C4-2B (cell line): ENCODE measurements around the gene IFNK.
"Not testable (repeated sequence)": the region's sequence is repeated elsewhere in the genome, so short reads cannot be mapped to it uniquely, and the experiment has no call there.

Source experiments
- H3K27ac ChIP-seq: fragments of 450-650 bp; 2 replicates; pipeline ENCODE4 v1.5.1; 2017
- ZFX ChIP-seq: fragments of 450-650 bp; IDR thresholded peaks from 2 replicates; pipeline ENCODE4 v1.6.1; 2017
- TF ChIP-seq, protein P1 (sequence below): fragments of 450-650 bp; conservative IDR thresholded peaks from 2 replicates; pipeline ENCODE4 v1.5.1; 2017; ENCODE audit warnings: mild to moderate bottlenecking

IFNK gene

DNA sequence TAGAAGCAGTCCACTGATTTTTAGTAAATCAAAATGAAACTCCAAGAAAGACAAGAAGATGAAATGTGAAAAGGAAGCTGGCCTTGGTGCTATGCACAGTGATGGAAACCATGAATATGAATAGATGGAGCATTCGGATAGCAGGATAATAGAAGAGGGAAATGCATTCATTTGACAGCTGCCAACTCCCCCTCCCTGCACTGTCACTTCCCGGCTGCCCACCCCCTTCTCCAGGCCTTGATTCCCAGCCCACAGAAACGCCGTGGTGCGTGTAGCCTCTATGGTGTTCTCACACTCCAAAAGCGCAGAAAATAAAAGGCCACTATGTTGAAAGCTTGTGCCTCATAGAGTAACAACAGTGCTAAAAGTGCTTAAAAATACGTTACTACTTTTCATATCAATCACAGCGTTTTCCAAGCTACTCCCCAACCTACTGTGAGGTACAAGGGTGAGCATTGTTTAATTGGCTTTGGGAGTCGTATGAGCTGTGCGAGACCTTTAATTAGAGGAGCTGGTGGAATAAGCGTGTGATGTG is 26.1 kb upstream of the IFNK start:
- TF ChIP-seq, protein P1, sequence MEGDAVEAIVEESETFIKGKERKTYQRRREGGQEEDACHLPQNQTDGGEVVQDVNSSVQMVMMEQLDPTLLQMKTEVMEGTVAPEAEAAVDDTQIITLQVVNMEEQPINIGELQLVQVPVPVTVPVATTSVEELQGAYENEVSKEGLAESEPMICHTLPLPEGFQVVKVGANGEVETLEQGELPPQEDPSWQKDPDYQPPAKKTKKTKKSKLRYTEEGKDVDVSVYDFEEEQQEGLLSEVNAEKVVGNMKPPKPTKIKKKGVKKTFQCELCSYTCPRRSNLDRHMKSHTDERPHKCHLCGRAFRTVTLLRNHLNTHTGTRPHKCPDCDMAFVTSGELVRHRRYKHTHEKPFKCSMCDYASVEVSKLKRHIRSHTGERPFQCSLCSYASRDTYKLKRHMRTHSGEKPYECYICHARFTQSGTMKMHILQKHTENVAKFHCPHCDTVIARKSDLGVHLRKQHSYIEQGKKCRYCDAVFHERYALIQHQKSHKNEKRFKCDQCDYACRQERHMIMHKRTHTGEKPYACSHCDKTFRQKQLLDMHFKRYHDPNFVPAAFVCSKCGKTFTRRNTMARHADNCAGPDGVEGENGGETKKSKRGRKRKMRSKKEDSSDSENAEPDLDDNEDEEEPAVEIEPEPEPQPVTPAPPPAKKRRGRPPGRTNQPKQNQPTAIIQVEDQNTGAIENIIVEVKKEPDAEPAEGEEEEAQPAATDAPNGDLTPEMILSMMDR: no peak
- no peak overlapping the region for H3K27ac ChIP-seq

DNA sequence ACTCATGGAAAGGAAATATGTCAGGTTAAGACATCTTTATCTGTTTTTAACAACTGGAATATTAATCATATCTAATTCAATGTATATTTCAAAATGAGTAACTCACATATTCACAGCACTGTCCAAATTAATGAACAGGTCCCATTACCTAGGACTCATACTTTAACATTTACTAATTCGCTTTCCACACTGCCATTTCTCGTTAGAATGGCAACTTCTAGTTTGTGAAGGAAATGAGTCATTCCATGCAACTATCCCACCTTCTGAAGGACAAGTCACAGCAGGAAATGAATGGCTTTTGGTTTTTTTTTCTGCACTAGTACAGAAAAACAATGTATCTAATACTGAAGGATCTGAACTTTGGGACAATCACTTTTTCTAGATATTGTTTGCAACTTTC is 24.6 kb upstream of the IFNK start:
- no peak overlapping the region for H3K27ac ChIP-seq
- TF ChIP-seq, protein P1: no peak
- no peak for TF ChIP-seq ZFX

DNA sequence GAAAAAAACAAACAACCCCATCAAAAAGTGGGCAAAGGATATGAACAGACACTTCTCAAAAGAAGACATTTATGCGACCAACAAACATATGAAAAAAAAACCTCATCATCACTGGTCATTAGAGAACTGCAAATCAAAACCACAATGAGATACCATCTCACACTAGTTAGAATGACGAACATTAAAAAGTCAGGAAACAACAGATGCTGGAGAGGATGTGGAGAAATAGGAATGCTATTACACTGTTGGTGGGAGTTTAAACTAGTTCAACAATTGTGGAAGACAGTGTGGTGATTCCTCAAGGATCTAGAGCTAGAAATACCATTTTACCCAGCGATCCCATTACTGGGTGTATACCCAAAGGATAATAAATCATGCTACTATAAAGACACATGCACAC is 23.2 kb upstream of the IFNK start:
- not testable (repeated sequence) for H3K27ac ChIP-seq

DNA sequence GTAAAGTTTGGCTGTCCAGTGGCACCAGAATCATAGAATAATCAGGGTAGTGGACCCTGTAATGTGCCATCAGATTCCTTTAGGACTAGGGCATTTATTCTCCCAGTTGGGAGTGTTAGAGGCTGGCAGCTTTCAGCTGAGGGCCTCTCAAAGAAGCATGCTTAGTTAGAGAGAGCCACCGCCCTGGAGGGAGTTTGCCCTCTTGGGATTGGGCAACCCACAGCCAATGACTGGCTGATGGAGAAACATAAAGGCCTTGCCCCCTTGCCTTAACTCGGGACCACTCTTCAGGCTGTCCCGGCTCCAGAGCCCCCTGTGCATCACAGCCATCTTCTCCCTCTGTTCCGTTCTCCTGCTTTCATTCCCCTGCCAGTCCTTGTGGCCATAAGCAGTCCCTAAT is 20.5 kb upstream of the IFNK start:
- no peak overlapping the region for H3K27ac ChIP-seq
- TF ChIP-seq, protein P1: no peak
- TF ChIP-seq ZFX: no peak

DNA sequence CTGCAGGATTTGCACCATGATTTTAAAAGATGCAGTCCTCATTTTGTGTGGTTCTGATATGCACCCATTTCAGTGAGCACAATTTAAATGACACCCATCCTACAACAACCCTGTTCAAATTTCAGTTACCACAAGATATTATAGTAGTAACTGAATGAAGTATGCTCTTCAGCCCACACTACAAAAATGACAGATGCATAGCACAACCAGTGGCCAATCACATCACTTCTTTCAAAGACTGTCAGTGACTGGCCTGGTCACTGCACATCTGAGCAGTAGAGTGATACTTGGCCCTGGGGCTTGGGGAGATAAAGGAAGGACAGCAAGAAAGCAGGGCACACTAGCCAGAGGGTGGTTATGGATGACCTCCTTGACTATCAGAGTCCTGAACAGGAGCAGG is 19.8 kb upstream of the IFNK start:
- TF ChIP-seq, protein P1: no peak
- no peak for TF ChIP-seq ZFX
- no peak overlapping the region for H3K27ac ChIP-seq

DNA sequence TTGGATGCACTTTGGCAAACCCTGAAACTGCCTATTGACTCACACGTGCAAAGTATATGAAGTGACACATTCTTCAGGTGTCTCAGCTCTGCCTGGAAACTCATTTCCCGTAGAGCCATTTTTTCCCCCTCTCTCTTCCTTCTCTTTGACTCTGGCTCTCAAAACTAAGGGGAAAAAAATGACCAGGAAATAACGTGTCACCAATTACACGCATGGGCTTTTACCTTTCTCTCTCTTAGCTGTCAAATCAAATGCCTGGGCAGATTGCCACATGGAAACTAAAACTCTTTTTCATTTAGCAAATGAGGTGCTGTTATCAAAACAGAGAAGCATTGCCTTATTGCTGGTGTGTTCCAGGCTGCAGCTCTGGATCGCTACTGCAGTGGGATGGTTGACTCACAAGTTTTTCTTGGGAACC is 18.3 kb upstream of the IFNK start:
- no peak overlapping the region for H3K27ac ChIP-seq
- TF ChIP-seq, protein P1: no peak
- TF ChIP-seq ZFX: no peak

DNA sequence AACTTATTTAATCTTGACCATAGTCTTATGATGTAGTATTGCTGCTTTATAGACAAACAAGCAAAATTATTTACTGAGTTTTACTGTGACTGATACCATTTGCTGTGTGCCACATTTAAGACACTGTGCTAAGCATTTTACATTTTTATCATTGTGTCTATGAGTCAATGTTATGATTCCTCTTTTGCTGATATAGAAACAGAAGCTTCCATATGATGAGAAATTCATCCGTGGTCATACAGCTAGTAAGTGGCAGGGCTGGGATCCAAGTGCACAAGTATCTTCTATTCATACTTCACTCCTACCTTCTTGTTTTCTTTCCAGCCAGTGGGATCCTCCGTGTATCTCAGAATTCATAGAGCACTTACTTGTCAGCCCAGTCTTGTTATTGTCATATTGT is 17.1 kb upstream of the IFNK start:
- no peak overlapping the region for H3K27ac ChIP-seq
- TF ChIP-seq, protein P1: no peak
- no peak for TF ChIP-seq ZFX

DNA sequence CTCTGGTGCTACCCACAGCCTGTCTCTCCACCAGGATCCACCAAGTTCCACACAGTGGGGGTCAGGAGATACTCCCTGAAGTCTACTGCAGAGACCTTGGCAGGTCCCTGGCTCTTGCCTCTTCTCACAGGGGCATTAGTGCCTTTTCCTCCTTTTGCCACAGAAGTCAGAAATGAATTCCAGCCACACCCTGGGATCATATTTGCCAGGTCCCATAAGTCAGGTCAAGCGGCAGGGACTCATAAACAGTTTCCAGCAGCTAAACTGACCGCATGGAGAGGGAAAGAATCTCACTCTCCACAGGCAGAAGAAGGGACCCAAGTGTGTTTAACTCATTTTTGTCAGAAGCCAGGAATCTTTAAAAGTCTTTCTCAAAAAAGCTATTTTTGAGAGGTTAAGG is 13.3 kb upstream of the IFNK start:
- TF ChIP-seq ZFX: no peak
- TF ChIP-seq, protein P1: no peak
- no peak overlapping the region for H3K27ac ChIP-seq
